ENCODE results near the gene BCO2.
A peak's percentile ranks its signal among the peaks of the same experiment; 100 is the strongest.
"Not testable (repeated sequence)": the region's sequence is repeated elsewhere in the genome, so short reads cannot be mapped to it uniquely, and the experiment has no call there.

Gene BCO2

GRCh38 chr11:112174789-112175598 is at the start of gene BCO2:
TSS of gene BCO2 (plus strand) at chr11:112175512. CDS start at chr11:112175602, 90 bp downstream.
- peak; percentile 48 for DNase-seq

- DNase-seq: no peak
These were observed 48.3 kb upstream of the BCO2 start for GRCh38 chr11:112127056-112127455.

GRCh38 chr11:112128483-112129121 is 46.7 kb upstream of the BCO2 start:
- DNase-seq: peak; percentile 89

GRCh38 chr11:112129656-112130055 is 45.7 kb upstream of the BCO2 start:
- no peak for DNase-seq

- DNase-seq: no peak
These were observed 42.6 kb upstream of the BCO2 start for GRCh38 chr11:112132737-112133136.

GRCh38 chr11:112134473-112134872 is 40.8 kb upstream of the BCO2 start:
- DNase-seq: no peak

GRCh38 chr11:112143597-112143996 is 31.7 kb upstream of the BCO2 start:
- no peak for DNase-seq

GRCh38 chr11:112150517-112150916 is 24.8 kb upstream of the BCO2 start:
- no peak for DNase-seq

- DNase-seq: no peak
These were observed 19.0 kb upstream of the BCO2 start for GRCh38 chr11:112156153-112156955.

- DNase-seq: no peak
These were observed 18.2 kb upstream of the BCO2 start for GRCh38 chr11:112156956-112157766.

- no peak for DNase-seq
These were observed 15.9 kb upstream of the BCO2 start for GRCh38 chr11:112159098-112160065.

GRCh38 chr11:112160091-112160848 is 15.0 kb upstream of the BCO2 start:
- DNase-seq: no peak

- no peak for DNase-seq
These were observed 14.3 kb upstream of the BCO2 start for GRCh38 chr11:112161012-112161411.

GRCh38 chr11:112162200-112162599 is 13.1 kb upstream of the BCO2 start:
- not testable (repeated sequence) for DNase-seq

- no peak for DNase-seq
These were observed 12.4 kb upstream of the BCO2 start for GRCh38 chr11:112162761-112163546.

- no peak for DNase-seq
These were observed 11.2 kb upstream of the BCO2 start, which contains the start of gene IL18 for GRCh38 chr11:112163875-112164685. TSS of gene IL18 (minus strand) at chr11:112164094. CDS start at chr11:112155053, 9,041 bp downstream.

GRCh38 chr11:112165049-112165448 is 10.3 kb upstream of the BCO2 start:
- DNase-seq: no peak

GRCh38 chr11:112166562-112166961 is 8.8 kb upstream of the BCO2 start:
- DNase-seq: no peak

- no peak for DNase-seq
These were observed 8.2 kb upstream of the BCO2 start, which contains the start of gene TEX12 for GRCh38 chr11:112167145-112167544. TSS of gene TEX12 (plus strand) at chr11:112167372. CDS start at chr11:112169269, 1,897 bp downstream.
